Trophoblast cell (in vitro differentiated cells and primary cell): ENCODE measurements around the gene LRRC56.
A peak's percentile ranks its signal among the peaks of the same experiment; 100 is the strongest.

Experiments
- DNase-seq, 2 donors: peaks; one replicate each; pipeline ENCODE4 v3.0.0-alpha.2; 2016
- H2AFZ ChIP-seq: 2 replicates; pipeline ENCODE4 v1.6.1; 2013; ENCODE audit warnings: low read length, moderate library complexity, mild to moderate bottlenecking; ENCODE audit not compliant: insufficient read depth, poor library complexity
- H2AK5ac ChIP-seq: 2 replicates; pipeline ENCODE4 v1.6.1; 2013; ENCODE audit warnings: mild to moderate bottlenecking, low read length
- H2BK120ac ChIP-seq: 2 replicates; pipeline ENCODE4 v1.6.1; 2013; ENCODE audit warnings: low read length, mild to moderate bottlenecking, moderate library complexity; ENCODE audit not compliant: insufficient read depth, poor library complexity
- H2BK12ac ChIP-seq: 2 replicates; pipeline ENCODE4 v1.6.1; 2013; ENCODE audit warnings: mild to moderate bottlenecking, low read length, moderate library complexity
- H2BK5ac ChIP-seq: 2 replicates; pipeline ENCODE4 v1.6.1; 2013; ENCODE audit warnings: low read length, low read depth, moderate library complexity, mild to moderate bottlenecking; ENCODE audit not compliant: poor library complexity
- H3K14ac ChIP-seq: 2 replicates; pipeline ENCODE4 v1.6.1; 2013; ENCODE audit warnings: mild to moderate bottlenecking, low read length
- H3K18ac ChIP-seq: 2 replicates; pipeline ENCODE4 v1.6.1; 2013; ENCODE audit warnings: mild to moderate bottlenecking, low read length
- H3K23ac ChIP-seq: 2 replicates; pipeline ENCODE4 v1.6.1; 2013; ENCODE audit warnings: low read length
- H3K27ac ChIP-seq: 2 replicates; pipeline ENCODE4 v1.5.1; 2013; ENCODE audit warnings: low read depth, mild to moderate bottlenecking, inconsistent platforms, low read length, moderate library complexity
- H3K27me3 ChIP-seq: 2 replicates; pipeline ENCODE4 v1.6.1; 2013; ENCODE audit warnings: inconsistent platforms, mild to moderate bottlenecking, low read length, moderate library complexity; ENCODE audit not compliant: insufficient read depth
- H3K36me3 ChIP-seq, 2 experiments: 1 replicate in 1 of 2; 2 replicates in 1 of 2; pipeline ENCODE4 v1.6.1; 2013; ENCODE audit warnings: low read length in 2 of 2, mild to moderate bottlenecking in 2 of 2, moderate library complexity in 1 of 2; ENCODE audit not compliant: insufficient read depth in 2 of 2, control insufficient read depth in 1 of 2
- H3K4ac ChIP-seq: 2 replicates; pipeline ENCODE4 v1.6.1; 2013; ENCODE audit warnings: low read depth, mild to moderate bottlenecking, low read length, moderate library complexity
- H3K4me1 ChIP-seq, 2 experiments: 1 replicate in 1 of 2; 2 replicates in 1 of 2; pipeline ENCODE4 v1.6.1; 2013; ENCODE audit warnings: low read length in 2 of 2, mild to moderate bottlenecking in 2 of 2, moderate library complexity in 1 of 2; ENCODE audit not compliant: insufficient read depth in 2 of 2, control insufficient read depth in 1 of 2
- H3K4me2 ChIP-seq: 2 replicates; pipeline ENCODE4 v1.6.1; 2013; ENCODE audit warnings: inconsistent platforms, mild to moderate bottlenecking, low read length, moderate library complexity
- H3K4me3 ChIP-seq: 2 replicates; pipeline ENCODE4 v1.5.1; 2013; ENCODE audit warnings: mild to moderate bottlenecking, low read depth, low read length, inconsistent platforms
- H3K79me1 ChIP-seq: one replicate; pipeline ENCODE4 v1.6.1; 2013; ENCODE audit warnings: low read length
- H3K79me2 ChIP-seq: 2 replicates; pipeline ENCODE4 v1.6.1; 2013; ENCODE audit warnings: low read length, mild to moderate bottlenecking; ENCODE audit not compliant: control insufficient read depth, insufficient read depth, poor library complexity
- H3K9ac ChIP-seq: 2 replicates; pipeline ENCODE4 v1.6.1; 2013; ENCODE audit warnings: mild to moderate bottlenecking, low read length
- H3K9me3 ChIP-seq: 2 replicates; pipeline ENCODE4 v1.6.1; 2013; ENCODE audit warnings: low read depth, mild to moderate bottlenecking, control low read depth, inconsistent platforms, low read length; ENCODE audit not compliant: insufficient read depth
- H4K12ac ChIP-seq: 2 replicates; pipeline ENCODE4 v1.6.1; 2013; ENCODE audit warnings: low read depth, mild to moderate bottlenecking, low read length, moderate library complexity
- H4K8ac ChIP-seq: 2 replicates; pipeline ENCODE4 v1.6.1; 2013; ENCODE audit warnings: low read depth, mild to moderate bottlenecking, low read length, moderate library complexity
- H4K91ac ChIP-seq: one replicate; pipeline ENCODE4 v1.6.1; 2013; ENCODE audit warnings: low read depth, mild to moderate bottlenecking, low read length, moderate library complexity
- WGBS: extraction: QIAGEN DNeasy Blood & Tissue Kit; methylation state at CpG from one replicate; pipeline ENCODE4 v1.1.7; 2013; ENCODE audit warnings: missing lambda C conversion rate; ENCODE audit not compliant: insufficient read length, insufficient coverage; ENCODE audit errors: extremely low coverage; 5-methylcytosine and 5-hydroxymethylcytosine counted together

Gene LRRC56

GRCh38 chr11:496834-497564 is 40.3 kb upstream of the LRRC56 start:
- Histone ChIP-seq H3K27me3 (no peaks in the 10 kb centered on the region), H3K79me2 (no peaks in the 10 kb centered on the region), H3K23ac (no peak overlapping the region), H3K14ac (no peak overlapping the region), H3K9ac (no peak overlapping the region), H3K4ac (no peak overlapping the region), H4K12ac (no peak overlapping the region), H3K79me1 (no peaks in the 10 kb centered on the region), H2BK5ac (no peak overlapping the region), H2BK12ac (no peak overlapping the region), H2AFZ (no peak overlapping the region), H4K91ac (no peak overlapping the region), H2AK5ac (no peak overlapping the region), H4K8ac (no peak overlapping the region), H2BK120ac (no peak overlapping the region), H3K4me1 (no peaks in the 10 kb centered on the region), H3K27ac (no peak overlapping the region), H3K9me3 (peaks cover 14% of the 10 kb centered on the region), H3K4me3 (peak overlapping the region; percentile 1), H3K36me3 (peaks cover 77 to 82% of the 10 kb centered on the region in 2 experiments), H3K4me2 (no peak overlapping the region), H3K18ac (no peak overlapping the region)
- WGBS = no CpG with 5 or more reads among the region's 34 CpGs
- DNase-seq = peak in 1 of 2 donors; percentile 33

- H4K91ac ChIP-seq = no peak overlapping the region
- H3K36me3 ChIP-seq = peaks cover 78 to 86% of the 10 kb centered on the region in 2 experiments
- no peak overlapping the region for H3K14ac ChIP-seq
- peak overlapping the region; percentile 31 for H3K4me3 ChIP-seq
- H3K27ac ChIP-seq = no peak overlapping the region
- peak overlapping the region; percentile 28 for H3K23ac ChIP-seq
- H2AK5ac ChIP-seq = no peak overlapping the region
- H2BK120ac ChIP-seq = no peak overlapping the region
- H2BK12ac ChIP-seq = no peak overlapping the region
- no peak overlapping the region for H2BK5ac ChIP-seq
- H3K4ac ChIP-seq = no peak overlapping the region
- WGBS = no CpG with 5 or more reads among the region's 31 CpGs
- H4K12ac ChIP-seq = no peak overlapping the region
- H3K18ac ChIP-seq = no peak overlapping the region
- H3K4me2 ChIP-seq = no peak overlapping the region
- H3K4me1 ChIP-seq = no peaks in the 10 kb centered on the region
- no peaks in the 10 kb centered on the region for H3K27me3 ChIP-seq
- no peak overlapping the region for H2AFZ ChIP-seq
- no peaks in the 10 kb centered on the region for H3K79me2 ChIP-seq
- H3K9ac ChIP-seq = no peak overlapping the region
- no peak for DNase-seq
- no peaks in the 10 kb centered on the region for H3K79me1 ChIP-seq
- H4K8ac ChIP-seq = no peak overlapping the region
- H3K9me3 ChIP-seq = peaks cover 14% of the 10 kb centered on the region
Observed at GRCh38 chr11:497565-498296, 39.6 kb upstream of the LRRC56 start.

GRCh38 chr11:498297-499181 is 38.8 kb upstream of the LRRC56 start:
- no peaks in the 10 kb centered on the region for H3K27me3 ChIP-seq
- no peak overlapping the region for H2BK120ac ChIP-seq
- H3K23ac ChIP-seq = no peak overlapping the region
- H3K36me3 ChIP-seq = peaks cover 76 to 82% of the 10 kb centered on the region in 2 experiments
- H3K4me1 ChIP-seq = no peaks in the 10 kb centered on the region
- H3K27ac ChIP-seq = no peak overlapping the region
- no peak overlapping the region for H4K12ac ChIP-seq
- H3K9me3 ChIP-seq = peaks cover 14% of the 10 kb centered on the region
- H3K79me1 ChIP-seq = no peaks in the 10 kb centered on the region
- H3K4ac ChIP-seq = no peak overlapping the region
- H2AFZ ChIP-seq = no peak overlapping the region
- H2BK12ac ChIP-seq = no peak overlapping the region
- no peak overlapping the region for H4K8ac ChIP-seq
- H2BK5ac ChIP-seq = no peak overlapping the region
- H4K91ac ChIP-seq = no peak overlapping the region
- no peak overlapping the region for H2AK5ac ChIP-seq
- H3K4me2 ChIP-seq = no peak overlapping the region
- DNase-seq = no peak
- no peaks in the 10 kb centered on the region for H3K79me2 ChIP-seq
- no CpG with 5 or more reads among the region's 39 CpGs for WGBS
- no peak overlapping the region for H3K4me3 ChIP-seq
- no peak overlapping the region for H3K9ac ChIP-seq
- no peak overlapping the region for H3K14ac ChIP-seq
- H3K18ac ChIP-seq = no peak overlapping the region
